ENCODE results near the gene CFAP90. TPM values are rescaled to one million over a fixed set of nuclear protein-coding genes. Genes with fewer than 3 reads are reported as not detected.

Gene CFAP90
- polyA plus RNA-seq, 2 of the 4 experiments (the other 2 are of a cell fraction): 0.17 to 0.25 TPM

DNA sequence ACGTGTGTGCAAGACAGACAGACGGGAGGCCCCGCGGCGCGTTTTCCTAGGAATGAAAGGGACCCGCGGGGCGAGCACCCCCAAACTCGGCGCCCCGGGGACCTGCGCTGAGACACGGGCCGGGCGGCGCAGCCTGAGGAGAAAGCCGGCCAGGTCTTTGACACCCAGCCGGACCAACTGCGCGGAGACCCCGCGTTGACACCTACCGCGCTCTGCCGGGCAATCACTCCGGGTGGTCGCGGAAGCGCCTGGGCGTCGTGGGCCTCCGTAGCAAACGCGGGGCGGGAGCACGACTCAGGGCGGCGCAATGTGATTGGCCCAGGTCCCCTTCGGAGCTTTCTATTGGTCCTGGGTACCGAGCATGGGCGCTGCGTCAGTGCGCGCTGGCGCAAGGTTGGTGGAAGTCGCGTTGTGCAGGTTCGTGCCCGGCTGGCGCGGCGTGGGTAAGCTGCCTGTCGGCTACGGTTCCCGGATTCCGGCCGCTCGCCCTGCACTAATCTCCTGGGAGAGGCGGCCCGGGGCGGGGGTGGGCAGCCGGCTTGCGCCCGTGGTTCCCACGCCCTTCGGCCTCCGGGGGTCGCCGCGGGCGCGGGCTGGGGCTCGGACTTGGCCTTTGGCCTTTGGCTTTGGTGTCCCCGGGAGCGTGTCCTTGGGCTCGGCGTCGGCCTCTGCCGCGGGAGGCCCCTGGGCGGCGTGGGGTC, 18.0 kb upstream of the CFAP90 start, which contains the start of the genes FASTKD3 and MTRR (continued):
- TF ChIP-seq, protein P1, sequence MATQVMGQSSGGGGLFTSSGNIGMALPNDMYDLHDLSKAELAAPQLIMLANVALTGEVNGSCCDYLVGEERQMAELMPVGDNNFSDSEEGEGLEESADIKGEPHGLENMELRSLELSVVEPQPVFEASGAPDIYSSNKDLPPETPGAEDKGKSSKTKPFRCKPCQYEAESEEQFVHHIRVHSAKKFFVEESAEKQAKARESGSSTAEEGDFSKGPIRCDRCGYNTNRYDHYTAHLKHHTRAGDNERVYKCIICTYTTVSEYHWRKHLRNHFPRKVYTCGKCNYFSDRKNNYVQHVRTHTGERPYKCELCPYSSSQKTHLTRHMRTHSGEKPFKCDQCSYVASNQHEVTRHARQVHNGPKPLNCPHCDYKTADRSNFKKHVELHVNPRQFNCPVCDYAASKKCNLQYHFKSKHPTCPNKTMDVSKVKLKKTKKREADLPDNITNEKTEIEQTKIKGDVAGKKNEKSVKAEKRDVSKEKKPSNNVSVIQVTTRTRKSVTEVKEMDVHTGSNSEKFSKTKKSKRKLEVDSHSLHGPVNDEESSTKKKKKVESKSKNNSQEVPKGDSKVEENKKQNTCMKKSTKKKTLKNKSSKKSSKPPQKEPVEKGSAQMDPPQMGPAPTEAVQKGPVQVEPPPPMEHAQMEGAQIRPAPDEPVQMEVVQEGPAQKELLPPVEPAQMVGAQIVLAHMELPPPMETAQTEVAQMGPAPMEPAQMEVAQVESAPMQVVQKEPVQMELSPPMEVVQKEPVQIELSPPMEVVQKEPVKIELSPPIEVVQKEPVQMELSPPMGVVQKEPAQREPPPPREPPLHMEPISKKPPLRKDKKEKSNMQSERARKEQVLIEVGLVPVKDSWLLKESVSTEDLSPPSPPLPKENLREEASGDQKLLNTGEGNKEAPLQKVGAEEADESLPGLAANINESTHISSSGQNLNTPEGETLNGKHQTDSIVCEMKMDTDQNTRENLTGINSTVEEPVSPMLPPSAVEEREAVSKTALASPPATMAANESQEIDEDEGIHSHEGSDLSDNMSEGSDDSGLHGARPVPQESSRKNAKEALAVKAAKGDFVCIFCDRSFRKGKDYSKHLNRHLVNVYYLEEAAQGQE (IDR thresholded peaks at IDR 0.05): 0 out of 2 replicates have a peak, but pooled peaks have one; percentile 4
- TF ChIP-seq CHD2 (IDR thresholded peaks at IDR 0.05; ENCODE audit: low read length, partially characterized antibody): no peak
- peak in 1 of 2 experiments; percentile 26; a peak in 1 of 4 replicates for TF ChIP-seq CEBPB (IDR thresholded peaks at IDR 0.05)
- no peak for TF ChIP-seq HOXB5 (CRISPR knock-in tag; IDR thresholded peaks at IDR 0.05)
- TF ChIP-seq BCL3 (IDR thresholded peaks at IDR 0.05): no peak; the same call in 2 of the 3 replicates
- TF ChIP-seq, protein P2, sequence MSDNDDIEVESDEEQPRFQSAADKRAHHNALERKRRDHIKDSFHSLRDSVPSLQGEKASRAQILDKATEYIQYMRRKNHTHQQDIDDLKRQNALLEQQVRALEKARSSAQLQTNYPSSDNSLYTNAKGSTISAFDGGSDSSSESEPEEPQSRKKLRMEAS (IDR thresholded peaks at IDR 0.05): peak; percentile 75
- no peak for TF ChIP-seq EP300 (IDR thresholded peaks at IDR 0.05)
- TF ChIP-seq CHD4 (IDR thresholded peaks at IDR 0.05; ENCODE audit: borderline replicate concordance): no peak
- TF ChIP-seq MYC (IDR thresholded peaks at IDR 0.05; ENCODE audit: borderline replicate concordance, low read length): no peak
- TF ChIP-seq POLR2A (IDR thresholded peaks at IDR 0.05; ENCODE audit: low read length): peak; percentile 90
- TF ChIP-seq ELK1 (IDR thresholded peaks at IDR 0.05; ENCODE audit: low read depth, low read length): no peak
- peak in 1 of 2 experiments; percentile 61; a peak in 3 of 5 replicates for TF ChIP-seq JUN (IDR thresholded peaks at IDR 0.05)

- POLR2A ChIA-PET: interaction anchor here (1.0 kb wide), 4 partner anchors 8 to 14 kb away, joined by 3 to 8 read pairs (median 6); no protein-coding TSS in a partner anchor
- DNase-seq (ENCODE audit: low read depth in 1 of 2, low spot score in 1 of 2) (no peak), FAIRE-seq (no peak), ATAC-seq (peak; percentile 28 to 34; a peak in 5 of 6 replicates)
- 2% methylated on average over 8 of the region's 8 CpGs for WGBS (ENCODE audit: missing lambda C conversion rate)
- Histone ChIP-seq H3K9me3 (no peaks in the 10 kb centered on the region), H3K27ac (peak overlapping the region; percentile 84 to 95), H3K4me1 (peaks cover 26% of the 10 kb centered on the region), H3K4me3 (peak overlapping the region; percentile 97), H3K4me2 (peak overlapping the region; percentile 89)
- TF ChIP-seq PHF8 (IDR thresholded peaks at IDR 0.05; ENCODE audit: borderline replicate concordance, low read depth) (no peak), FOSB (CRISPR knock-in tag; IDR thresholded peaks at IDR 0.05) (no peak), FOSL2 (IDR thresholded peaks at IDR 0.05) (no peak), FOSL2 (CRISPR knock-in tag; IDR thresholded peaks at IDR 0.05) (no peak), KDM1A (IDR thresholded peaks at IDR 0.05; ENCODE audit: low read depth) (no peak), ELK1 (IDR thresholded peaks at IDR 0.05; ENCODE audit: low read depth, low read length) (no peak), NR3C1 (IDR thresholded peaks at IDR 0.05) (no peak), MAFK (IDR thresholded peaks at IDR 0.05; ENCODE audit: partially characterized antibody) (no peak), ATOH8 (CRISPR knock-in tag; IDR thresholded peaks at IDR 0.05; ENCODE audit: low read depth) (no peak), RFX5 (IDR thresholded peaks at IDR 0.05) (no peak), HOXA7 (CRISPR knock-in tag; IDR thresholded peaks at IDR 0.05) (no peak), RNF2 (IDR thresholded peaks at IDR 0.05; ENCODE audit: borderline replicate concordance, low read depth) (no peak), FOXS1 (CRISPR knock-in tag; IDR thresholded peaks at IDR 0.05) (no peak), BHLHE40 (IDR thresholded peaks at IDR 0.05; ENCODE audit: low read depth, low read length) (no peak)
- TF ChIP-seq, protein P3, sequence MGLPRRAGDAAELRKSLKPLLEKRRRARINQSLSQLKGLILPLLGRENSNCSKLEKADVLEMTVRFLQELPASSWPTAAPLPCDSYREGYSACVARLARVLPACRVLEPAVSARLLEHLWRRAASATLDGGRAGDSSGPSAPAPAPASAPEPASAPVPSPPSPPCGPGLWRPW (IDR thresholded peaks at IDR 0.05): no peak
- CTCF ChIA-PET: interaction anchor here (1.1 to 2.6 kb wide), 3 partner anchors 18 to 52 kb away, joined by 3 to 8 read pairs (median 6); no protein-coding TSS in a partner anchor
Measured at GRCh38 chr5:7868427-7868772, 17.5 kb upstream of the CFAP90 start.
